Stimulated activated CD8-positive, alpha-beta memory T cell treated with anti-CD3 and anti-CD28 coated beads, Interleukin-4, amount 100 ng/mL, for 4 hours (primary cell): ENCODE results near the gene GLMN.

Experiments
- DNase-seq, 2 donors: peaks; one replicate each; pipeline ENCODE4 v3.0.0-alpha.2; 2020; ENCODE audit warnings: low read depth in 2 of 2, low spot score in 1 of 2

GLMN gene

GRCh38 chr1:92298573-92299476 is at the start of gene GLMN, which contains the start of gene RPAP2:
Gene GLMN, minus strand, starts transcription at chr1:92298987. Its CDS starts 988 bp downstream, at chr1:92297999.
Gene RPAP2, plus strand, starts transcription at chr1:92299059. Its CDS starts 15 bp downstream, at chr1:92299074.
- peak; percentile 31 to 54 for DNase-seq

DNA sequence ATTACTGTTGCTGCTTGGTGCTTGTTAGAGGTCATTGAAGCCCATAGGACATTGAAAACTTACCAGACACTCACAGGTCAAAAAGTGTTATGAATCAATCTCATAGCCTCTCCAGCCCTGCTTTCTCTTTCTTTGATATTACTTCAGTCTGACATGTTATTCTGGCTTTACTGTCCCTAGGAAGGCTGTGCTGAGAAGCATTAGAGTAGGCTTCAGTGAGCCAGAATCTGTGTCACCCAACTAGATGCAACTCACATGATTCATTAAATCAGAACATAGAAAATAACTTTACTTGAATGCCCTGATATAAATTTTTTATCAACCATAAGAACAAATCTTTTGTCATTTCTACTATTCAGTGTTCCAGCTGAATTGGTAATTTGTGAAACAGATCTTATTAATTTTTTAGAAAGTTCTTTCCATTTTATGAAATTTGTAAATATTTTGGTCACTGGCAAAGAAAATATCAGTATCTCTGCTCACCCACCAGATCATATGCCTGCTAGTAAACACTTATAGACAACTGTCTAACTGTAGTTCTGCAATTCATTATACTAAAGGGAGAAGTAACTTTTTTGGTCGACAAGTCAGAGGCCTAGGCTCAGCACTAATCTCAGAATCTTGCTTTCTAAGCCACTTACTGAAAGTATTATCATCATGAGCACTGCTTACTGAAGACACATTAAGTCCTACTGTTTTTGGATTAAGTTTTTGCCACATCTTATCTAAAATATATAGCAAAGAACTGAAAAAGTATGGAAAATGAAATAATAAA is 48.3 kb upstream of the GLMN start:
- no peak for DNase-seq

DNA sequence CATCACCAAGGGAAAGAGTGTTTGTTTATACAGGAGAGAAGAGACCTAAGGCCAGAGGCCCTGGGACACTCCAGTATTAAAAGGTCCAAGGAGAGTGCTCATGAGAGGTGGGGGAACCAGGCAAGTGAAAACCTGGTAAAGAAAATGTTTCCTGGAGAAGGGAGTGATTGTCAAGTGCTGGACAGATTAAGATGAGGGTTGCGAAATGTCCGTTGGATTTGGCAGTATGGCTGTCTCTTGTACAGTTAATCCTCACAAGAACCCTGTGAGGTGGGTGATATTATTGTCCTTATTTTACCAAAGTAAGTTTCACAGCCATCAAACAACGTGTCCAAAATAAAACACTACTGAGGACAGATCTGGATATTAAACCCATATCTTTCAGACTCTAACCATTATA is 44.3 kb upstream of the GLMN start:
- no peak for DNase-seq

DNA sequence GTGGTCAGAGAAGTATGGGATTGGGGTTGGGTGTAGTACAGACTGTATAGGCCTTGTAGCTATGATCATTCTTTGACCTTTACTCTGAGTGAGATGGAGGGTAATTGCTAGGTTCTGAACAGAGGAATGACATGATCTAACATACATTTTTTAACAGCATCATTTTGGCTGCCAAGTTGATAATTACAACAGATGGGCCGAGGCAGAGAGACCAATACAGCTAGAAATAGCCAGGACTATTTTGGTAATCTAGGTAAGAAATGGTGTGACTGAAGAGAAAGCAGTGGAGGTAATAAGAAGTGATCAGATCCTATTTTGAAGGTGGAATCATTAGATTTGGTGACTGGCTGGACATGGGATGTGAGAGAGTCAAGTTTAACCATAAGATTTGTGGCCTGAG is 43.6 kb upstream of the GLMN start:
- no peak for DNase-seq

DNA sequence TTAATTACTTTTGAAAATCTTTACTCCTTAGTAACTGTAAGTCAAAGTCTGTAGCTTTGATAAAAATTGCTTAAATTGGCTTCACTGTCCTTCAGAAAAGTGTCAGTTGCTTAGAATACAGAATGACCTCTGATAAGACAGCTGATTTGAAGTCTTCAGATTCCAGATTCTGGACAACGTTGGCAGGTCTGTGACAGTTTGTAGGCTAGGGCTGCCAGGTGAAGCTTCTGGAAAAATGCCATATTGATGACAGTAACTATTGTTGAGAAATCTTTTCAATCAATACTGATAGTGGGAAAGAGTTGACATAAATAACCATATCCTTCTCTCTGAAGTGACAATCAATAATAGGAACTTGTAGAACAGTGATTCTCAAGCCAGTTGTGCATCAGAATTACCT is 41.4 kb upstream of the GLMN start:
- DNase-seq = no peak

GRCh38 chr1:92333668-92334067 is 34.9 kb upstream of the GLMN start:
- DNase-seq = no peak

DNA sequence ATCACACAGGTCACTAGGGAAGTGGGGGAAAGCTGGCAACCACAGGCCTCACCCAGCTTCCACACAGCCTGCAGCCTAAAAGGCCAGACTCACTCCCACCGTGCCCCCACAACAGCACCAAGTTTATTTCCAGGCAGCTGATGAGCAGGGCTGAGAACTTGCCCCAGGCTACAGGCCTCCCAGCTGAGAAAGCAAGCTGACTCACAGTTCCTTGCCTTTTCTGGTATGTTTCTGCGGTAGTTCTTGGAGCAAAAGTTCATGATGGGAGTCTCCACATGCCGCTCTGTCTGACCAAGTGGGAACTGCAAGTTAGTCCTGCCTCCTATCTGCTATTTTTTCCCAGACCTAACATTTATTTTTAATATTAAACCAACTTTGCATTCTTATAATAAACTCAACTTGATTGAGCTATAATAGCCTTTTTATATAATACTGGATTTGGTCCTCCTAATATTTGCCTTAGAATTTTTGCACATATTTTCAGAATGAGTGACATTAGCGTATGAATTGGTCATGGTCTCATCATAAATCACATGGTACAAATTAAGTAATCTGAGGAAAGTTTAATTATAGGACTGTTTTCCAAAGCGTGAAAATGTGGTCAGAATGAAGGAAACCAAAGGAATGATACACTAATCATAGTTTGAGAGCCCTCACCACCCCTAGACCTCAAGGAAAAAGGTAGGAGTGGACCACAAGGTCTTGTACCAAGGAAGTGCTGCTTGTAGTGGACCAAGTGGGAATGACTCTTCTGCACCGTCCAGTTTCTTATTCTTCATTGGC is 30.8 kb upstream of the GLMN start:
- no peak for DNase-seq

- no peak for DNase-seq
Observed at GRCh38 chr1:92327794-92328193, 29.0 kb upstream of the GLMN start.

GRCh38 chr1:92326681-92327080 is 27.9 kb upstream of the GLMN start:
- no peak for DNase-seq

DNA sequence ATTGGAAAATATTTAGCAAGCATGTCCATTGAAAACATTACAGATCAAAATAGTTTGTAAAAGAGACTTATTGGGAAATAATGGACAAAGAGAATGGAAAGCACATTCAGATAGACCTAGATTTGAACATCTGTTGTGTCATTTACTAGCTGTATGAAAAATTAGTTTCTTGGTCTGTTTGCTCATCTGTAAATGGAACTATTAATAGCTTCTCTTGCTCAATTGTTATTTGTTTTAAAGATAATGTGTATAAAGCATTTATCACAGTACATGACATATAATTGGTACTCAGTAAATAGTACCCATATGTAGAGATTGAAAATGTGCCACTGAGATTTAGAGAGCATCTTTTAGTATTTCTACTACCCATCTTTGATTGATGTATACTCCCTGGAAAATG is 26.0 kb upstream of the GLMN start:
- no peak for DNase-seq

GRCh38 chr1:92323473-92324453 is 25.0 kb upstream of the GLMN start:
- DNase-seq = no peak

DNA sequence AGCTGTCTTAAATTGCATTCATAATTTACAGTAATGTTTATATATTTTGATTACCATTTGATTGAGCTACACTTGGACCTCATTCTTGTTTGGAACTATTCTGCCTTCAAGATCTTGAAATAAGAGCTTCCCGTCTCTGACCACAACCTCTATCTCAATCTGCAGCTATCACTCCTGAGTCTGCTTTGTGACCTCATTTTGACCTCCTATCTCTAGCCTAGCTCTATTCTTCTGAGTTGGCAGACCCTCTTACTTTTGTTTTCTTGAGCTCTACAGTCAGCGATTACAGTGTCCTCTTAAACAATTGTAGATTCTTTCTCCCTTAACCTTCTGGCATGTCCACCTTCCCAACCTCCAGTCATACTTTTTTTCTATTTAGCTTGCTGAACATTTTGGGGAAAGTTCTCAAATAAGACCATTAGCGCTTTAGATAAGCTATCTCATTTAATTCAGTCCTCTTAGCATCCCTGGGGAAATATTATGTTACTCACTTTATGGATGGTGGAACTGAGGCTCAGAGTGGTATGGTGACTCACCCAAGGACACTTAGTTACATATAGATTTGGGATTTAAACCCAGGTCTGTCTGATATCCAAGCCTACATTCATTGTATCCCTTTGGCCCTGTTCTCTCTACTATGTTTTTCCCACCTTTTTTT is 19.2 kb upstream of the GLMN start:
- no peak for DNase-seq

DNA sequence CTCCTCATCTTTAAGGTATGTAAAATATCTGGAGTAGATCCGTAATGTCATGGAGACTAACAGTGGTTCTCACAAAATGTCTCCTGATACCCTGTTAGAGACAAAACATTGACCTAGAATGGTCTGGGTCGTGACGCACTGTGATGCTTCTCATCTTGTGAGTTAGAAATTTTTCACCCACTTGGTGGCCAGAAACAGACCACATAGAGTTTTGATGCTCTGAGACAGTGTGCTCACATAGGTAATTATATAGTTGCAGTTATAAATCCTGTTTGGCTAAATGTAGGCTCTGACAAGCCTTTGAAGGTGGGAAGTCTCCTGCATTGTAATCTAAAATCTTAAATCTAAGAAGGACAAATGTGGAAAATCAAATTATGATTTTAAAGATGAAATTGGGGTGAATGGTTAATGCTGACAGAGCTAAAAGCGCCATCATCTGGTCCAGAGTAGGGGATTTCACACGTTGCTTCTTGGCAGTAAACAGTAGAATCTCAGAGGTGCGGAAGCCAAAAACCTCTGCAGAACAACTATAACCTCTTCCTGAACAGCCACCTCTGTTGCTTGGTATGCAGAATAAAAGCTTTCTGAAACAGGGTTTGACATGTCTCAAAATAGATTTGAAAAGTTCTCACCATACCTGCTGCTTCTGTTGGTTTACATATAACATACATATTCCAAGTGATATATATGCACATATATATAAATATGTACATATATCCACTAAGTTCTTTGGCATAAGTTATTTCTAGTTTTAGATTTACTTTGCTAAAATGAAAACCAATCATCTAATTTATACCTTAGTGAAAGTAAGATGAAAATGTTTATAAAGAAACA is 17.2 kb upstream of the GLMN start:
- DNase-seq = no peak

GRCh38 chr1:92314024-92314423 is 15.2 kb upstream of the GLMN start:
- DNase-seq = no peak

GRCh38 chr1:92310185-92310597 is 11.4 kb upstream of the GLMN start:
- no peak for DNase-seq

- no peak for DNase-seq
Observed at GRCh38 chr1:92307980-92308379, 9.2 kb upstream of the GLMN start.

- no peak for DNase-seq
Observed at GRCh38 chr1:92306020-92306419, 7.2 kb upstream of the GLMN start.

- DNase-seq = no peak
Observed at GRCh38 chr1:92301021-92301420, 2.2 kb upstream of the GLMN start.
